OCI-LY7 (cell line): ENCODE results near the gene HSPBAP1. TPM values are rescaled to one million over a fixed set of nuclear protein-coding genes. Genes with fewer than 3 reads are reported as not detected.
"Not testable (repeated sequence)": the region's sequence is repeated elsewhere in the genome, so short reads cannot be mapped to it uniquely, and the experiment has no call there.

ENCODE experiments used
- BruUV-seq: library from RNA; stranded (reverse); fragments of 400-500 nt; replicated peaks from 2 replicates; lab custom pipeline; 2021; lab: Mats Ljungman, UMichigan
- CTCF ChIA-PET: fragments of 300-600 bp; sonication (Branson Sonifier 250); formaldehyde crosslinking; loops from one replicate; lab custom pipeline; 2022; ENCODE audit warnings: antibody characterized with exemption; ENCODE audit not compliant: unreplicated experiment; lab: Charles Lee
- POLR2A ChIA-PET: fragments of 300-600 bp; sonication (Branson Sonifier 250); formaldehyde crosslinking; loops from one replicate; lab custom pipeline; 2022; ENCODE audit warnings: antibody characterized with exemption; lab: Charles Lee
- DNase-seq: peaks from one replicate; pipeline ENCODE4 v3.0.0-alpha.2; 2015; ENCODE audit warnings: low spot score
- H2AFZ ChIP-seq: fragments of 200-600 bp; sonication (generic), shearing (Covaris generic); 2 replicates; pipeline ENCODE4 v1.6.1; 2014; ENCODE audit warnings: mild to moderate bottlenecking, antibody characterized with exemption, low read length, moderate library complexity
- H3K27ac ChIP-seq: fragments of 200-600 bp; sonication (generic); 2 replicates; pipeline ENCODE4 v1.5.1; 2014; ENCODE audit warnings: mixed run types, low read depth, mild to moderate bottlenecking, moderate library complexity, low read length, inconsistent platforms; ENCODE audit not compliant: poor library complexity, severe bottlenecking
- H3K36me3 ChIP-seq: fragments of 200-600 bp; sonication (generic); 2 replicates; pipeline ENCODE4 v1.6.1; 2014; ENCODE audit warnings: mild to moderate bottlenecking, antibody characterized with exemption, low read length, moderate library complexity, mixed read lengths; ENCODE audit not compliant: insufficient read depth
- H3K4me1 ChIP-seq: fragments of 200-600 bp; sonication (generic); 2 replicates; pipeline ENCODE4 v1.5.1; 2014; ENCODE audit warnings: mild to moderate bottlenecking, low read length; ENCODE audit not compliant: insufficient read depth, poor library complexity, severe bottlenecking
- H3K4me2 ChIP-seq: fragments of 200-600 bp; sonication (generic); 2 replicates; pipeline ENCODE4 v1.6.1; 2014; ENCODE audit warnings: mild to moderate bottlenecking, low read length
- H3K4me3 ChIP-seq: fragments of 200-600 bp; sonication (generic); 2 replicates; pipeline ENCODE4 v1.5.1; 2014; ENCODE audit warnings: mild to moderate bottlenecking, low read depth, low read length; ENCODE audit not compliant: poor library complexity, severe bottlenecking
- H3K79me2 ChIP-seq: fragments of 200-600 bp; sonication (generic); 2 replicates; pipeline ENCODE4 v1.6.1; 2016; ENCODE audit warnings: low read depth, mild to moderate bottlenecking, low read length, moderate library complexity, mixed read lengths; ENCODE audit not compliant: insufficient read depth
- H3K9me2 ChIP-seq: fragments of 200-600 bp; sonication (generic); 2 replicates; pipeline ENCODE4 v1.6.1; 2016; ENCODE audit warnings: mild to moderate bottlenecking, low read length, mixed read lengths; ENCODE audit not compliant: insufficient read depth
- H3K9me3 ChIP-seq: fragments of 200-600 bp; sonication (generic); 2 replicates; pipeline ENCODE4 v1.6.1; 2014; ENCODE audit warnings: mild to moderate bottlenecking, mixed run types, low read length, mixed read lengths
- H4K20me1 ChIP-seq: fragments of 200-600 bp; sonication (generic); 2 replicates; pipeline ENCODE4 v1.6.1; 2014; ENCODE audit warnings: mild to moderate bottlenecking, antibody characterized with exemption, low read length, moderate library complexity, mixed read lengths; ENCODE audit not compliant: insufficient read depth
- EZH2phosphoT487 ChIP-seq: fragments of 200-600 bp; sonication (generic); IDR thresholded peaks from 2 replicates; pipeline ENCODE4 v1.6.1; 2018; ENCODE audit warnings: low read depth, borderline replicate concordance, mild to moderate bottlenecking, mixed run types, antibody characterized with exemption, low read length, moderate library complexity, mixed read lengths
- intact Hi-C: fragments of 100-400 bp; cut with micrococcal nuclease; formaldehyde crosslinking; loops from one replicate; pipeline ENCODE4 v1.10.0; 2022; ENCODE audit not compliant: unreplicated experiment
- total RNA-seq, 2 experiments: library from RNA; depleted of rRNA in 1 of 2; stranded (reverse); fragments of >200 nt in 1 of 2; shearing (Covaris generic) in 1 of 2; gene quantifications; 2 replicates each; pipeline ENCODE4 v1.2.3, GENCODE V29; 2014 to 2022
- TF ChIP-seq, protein P1 (sequence below): fragments of 200-600 bp; sonication (generic); conservative IDR thresholded peaks from 2 replicates; pipeline ENCODE4 v1.5.1; 2014; ENCODE audit warnings: mild to moderate bottlenecking, antibody characterized with exemption, low read length, moderate library complexity, mixed read lengths

HSPBAP1 gene
- total RNA-seq, 2 experiments from 2014 or later, result 11.9 to 18.6 TPM

DNA sequence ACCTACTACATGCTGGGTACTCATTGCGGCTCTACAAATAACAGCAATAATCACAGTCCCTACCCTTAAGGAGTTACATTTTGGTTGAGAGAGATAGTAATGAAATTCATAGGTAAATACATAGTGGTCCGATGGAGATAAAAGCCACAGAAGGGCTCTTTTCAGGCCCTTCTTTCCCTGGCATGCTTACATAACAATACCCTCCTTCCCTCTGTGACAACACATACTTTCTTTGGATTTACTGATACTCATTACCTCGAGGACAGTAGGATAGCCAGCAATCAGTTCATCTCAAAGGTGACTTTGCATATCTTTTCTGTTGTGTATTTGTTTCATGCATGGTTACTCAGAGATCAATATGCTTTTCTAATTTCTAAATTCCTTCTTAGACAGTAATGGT lies 54.5 kb downstream of the HSPBAP1 start:
- CTCF ChIA-PET, result interaction anchor here (0.6 kb wide), 1 partner anchor 18 kb away, joined by 3 read pairs; no protein-coding TSS in a partner anchor

DNA sequence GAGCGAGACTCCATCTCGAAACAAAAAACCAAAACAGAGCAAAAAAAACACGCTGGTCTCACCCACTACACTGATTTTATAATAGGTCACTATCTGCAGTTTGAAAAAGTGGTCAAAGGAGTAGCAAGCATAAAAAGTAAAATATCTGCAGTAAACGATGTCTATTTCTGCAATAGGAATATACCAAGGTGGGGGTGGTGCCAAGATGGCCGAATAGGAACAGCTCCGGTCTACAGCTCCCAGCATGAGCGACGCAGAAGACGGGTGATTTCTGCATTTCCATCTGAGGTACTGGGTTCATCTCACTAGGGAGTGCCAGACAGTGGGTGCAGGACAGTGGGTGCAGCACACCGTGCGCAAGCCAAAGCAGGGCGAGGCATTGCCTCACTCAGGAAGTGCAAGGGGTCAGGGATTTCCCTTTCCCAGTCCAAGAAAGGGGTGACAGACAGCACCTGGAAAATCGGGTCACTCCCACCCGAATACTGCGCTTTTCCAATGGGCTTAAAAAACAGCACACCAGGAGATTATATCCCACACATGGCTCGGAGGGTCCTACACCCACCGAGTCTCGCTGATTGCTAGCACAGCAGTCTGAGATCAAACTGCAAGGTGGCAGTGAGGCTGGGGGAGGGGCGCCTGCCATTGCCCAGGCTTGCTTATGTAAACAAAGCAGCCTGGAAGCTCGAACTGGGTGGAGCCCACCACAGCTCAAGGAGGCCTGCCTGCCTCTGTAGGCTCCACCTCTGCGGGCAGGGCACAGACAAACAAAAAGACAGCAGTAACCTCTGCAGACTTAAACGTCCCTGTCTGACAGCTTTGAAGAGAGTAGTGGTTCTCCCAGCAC lies 60.7 kb downstream of the HSPBAP1 start:
- DNase-seq, result not testable (repeated sequence)

More for the DNA sequence above, 54.5 kb downstream of the HSPBAP1 start:
- H3K36me3 ChIP-seq, result peaks cover 39% of the 10 kb centered on the region
- no peak overlapping the region for H3K4me3 ChIP-seq
- TF ChIP-seq, protein P1, sequence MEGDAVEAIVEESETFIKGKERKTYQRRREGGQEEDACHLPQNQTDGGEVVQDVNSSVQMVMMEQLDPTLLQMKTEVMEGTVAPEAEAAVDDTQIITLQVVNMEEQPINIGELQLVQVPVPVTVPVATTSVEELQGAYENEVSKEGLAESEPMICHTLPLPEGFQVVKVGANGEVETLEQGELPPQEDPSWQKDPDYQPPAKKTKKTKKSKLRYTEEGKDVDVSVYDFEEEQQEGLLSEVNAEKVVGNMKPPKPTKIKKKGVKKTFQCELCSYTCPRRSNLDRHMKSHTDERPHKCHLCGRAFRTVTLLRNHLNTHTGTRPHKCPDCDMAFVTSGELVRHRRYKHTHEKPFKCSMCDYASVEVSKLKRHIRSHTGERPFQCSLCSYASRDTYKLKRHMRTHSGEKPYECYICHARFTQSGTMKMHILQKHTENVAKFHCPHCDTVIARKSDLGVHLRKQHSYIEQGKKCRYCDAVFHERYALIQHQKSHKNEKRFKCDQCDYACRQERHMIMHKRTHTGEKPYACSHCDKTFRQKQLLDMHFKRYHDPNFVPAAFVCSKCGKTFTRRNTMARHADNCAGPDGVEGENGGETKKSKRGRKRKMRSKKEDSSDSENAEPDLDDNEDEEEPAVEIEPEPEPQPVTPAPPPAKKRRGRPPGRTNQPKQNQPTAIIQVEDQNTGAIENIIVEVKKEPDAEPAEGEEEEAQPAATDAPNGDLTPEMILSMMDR, result no peak
- TF ChIP-seq EZH2phosphoT487, result no peak
- no peak overlapping the region for H3K4me2 ChIP-seq
- H2AFZ ChIP-seq, result no peak overlapping the region
- no peak for DNase-seq
- no peaks in the 10 kb centered on the region for H3K79me2 ChIP-seq
- H3K9me3 ChIP-seq, result no peaks in the 10 kb centered on the region; the same call in 1 of the 2 replicates
- intact Hi-C loops, result no loop called here
- H3K27ac ChIP-seq, result no peak overlapping the region
- POLR2A ChIA-PET, result no interaction called here
- H3K4me1 ChIP-seq, result no peaks in the 10 kb centered on the region
- H4K20me1 ChIP-seq, result no peaks in the 10 kb centered on the region
- no TSS peak for BruUV-seq
- no peaks in the 10 kb centered on the region for H3K9me2 ChIP-seq

GRCh38 chr3:122730240-122730639 lies 63.4 kb downstream of the HSPBAP1 start:
- H3K9me3 ChIP-seq, result no peaks in the 10 kb centered on the region; the same call in 1 of the 2 replicates
- H3K9me2 ChIP-seq, result no peaks in the 10 kb centered on the region
- no peak overlapping the region for H2AFZ ChIP-seq
- no peak overlapping the region for H3K4me3 ChIP-seq
- H3K27ac ChIP-seq, result no peak overlapping the region
- H4K20me1 ChIP-seq, result no peaks in the 10 kb centered on the region
- H3K36me3 ChIP-seq, result 0 out of 2 replicates have a peak, but pooled peaks cover 3% of the 10 kb centered on the region
- TF ChIP-seq, protein P1, result no peak
- TF ChIP-seq EZH2phosphoT487, result no peak
- POLR2A ChIA-PET, result no interaction called here
- no peak overlapping the region for H3K4me2 ChIP-seq
- intact Hi-C loops, result no loop called here
- H3K79me2 ChIP-seq, result no peaks in the 10 kb centered on the region
- H3K4me1 ChIP-seq, result no peaks in the 10 kb centered on the region
- peak; percentile 6 for DNase-seq
- no TSS peak for BruUV-seq
- CTCF ChIA-PET, result no interaction called here

More for the DNA sequence above, 60.7 kb downstream of the HSPBAP1 start:
- H3K36me3 ChIP-seq, H2AFZ ChIP-seq, CTCF ChIA-PET, H3K4me2 ChIP-seq, H3K27ac ChIP-seq, H3K4me1 ChIP-seq, H4K20me1 ChIP-seq, H3K9me3 ChIP-seq, BruUV-seq, H3K9me2 ChIP-seq, H3K4me3 ChIP-seq, H3K79me2 ChIP-seq, intact Hi-C loops: not testable (repeated sequence)
- POLR2A ChIA-PET, result interaction anchor here (0.6 kb wide), 2 partner anchors 13 kb away, joined by 3 read pairs; no protein-coding TSS in a partner anchor
